ENCODE measurements around the gene NRXN3. TPM values are rescaled to one million over a fixed set of nuclear protein-coding genes. Genes with fewer than 3 reads are reported as not detected.

The NRXN3 gene
- polyA plus RNA-seq, 6 donors from 2014 or later, result not detected

- Mint-ChIP-seq H3K4me3 (no peak overlapping the region), H3K27ac (no peak overlapping the region), H3K9me3 (peaks cover 0 to 2% (median 0%) of the 10 kb centered on the region in 7 donors), H3K27me3 (peaks cover 0 to 8% (median 5%) of the 10 kb centered on the region in 3 donors), H3K4me1 (no peaks in the 10 kb centered on the region), H3K36me3 (no peaks in the 10 kb centered on the region)
- ATAC-seq (ENCODE audit: low read depth in 2 of 2) (no peak), DNase-seq (no peak)
Observed at GRCh38 chr14:78286210-78286609, 116.0 kb downstream of the NRXN3 start.

- ATAC-seq (ENCODE audit: low read depth in 2 of 2), result no peak
- DNase-seq, result no peak
- H3K4me1 Mint-ChIP-seq, result no peaks in the 10 kb centered on the region
- H3K4me3 Mint-ChIP-seq, result no peak overlapping the region
- no peaks in the 10 kb centered on the region for H3K36me3 Mint-ChIP-seq
- H3K27me3 Mint-ChIP-seq, result peaks cover 0 to 20% (median 4%) of the 10 kb centered on the region in 3 donors
- no peaks in the 10 kb centered on the region for H3K9me3 Mint-ChIP-seq
- no peak overlapping the region for H3K27ac Mint-ChIP-seq
Observed at GRCh38 chr14:78292003-78292402, 121.8 kb downstream of the NRXN3 start.

- Mint-ChIP-seq H3K27me3 (peaks cover 6 to 33% (median 19%) of the 10 kb centered on the region in 3 donors), H3K36me3 (no peaks in the 10 kb centered on the region)
- ATAC-seq (ENCODE audit: low read depth in 2 of 2), result no peak
Observed at GRCh38 chr14:78297858-78298257, 127.7 kb downstream of the NRXN3 start.

GRCh38 chr14:78298298-78298697 is 128.1 kb downstream of the NRXN3 start:
- no peak for ATAC-seq (ENCODE audit: low read depth in 2 of 2)
- DNase-seq, result no peak
- Mint-ChIP-seq H3K36me3 (no peaks in the 10 kb centered on the region), H3K27ac (no peak overlapping the region), H3K9me3 (peaks cover 0 to 4% (median 0%) of the 10 kb centered on the region in 7 donors), H3K4me3 (no peak overlapping the region), H3K4me1 (no peaks in the 10 kb centered on the region), H3K27me3 (peaks cover 8 to 31% (median 21%) of the 10 kb centered on the region in 3 donors)

More at GRCh38 chr14:78297858-78298257, 127.7 kb downstream of the NRXN3 start:
- H3K4me3 Mint-ChIP-seq, result no peak overlapping the region
- peak overlapping the region in 1 of 6 donors; percentile 34 for H3K27ac Mint-ChIP-seq
- no peak for DNase-seq
- H3K4me1 Mint-ChIP-seq, result no peaks in the 10 kb centered on the region
- H3K9me3 Mint-ChIP-seq, result peaks cover 0 to 4% (median 0%) of the 10 kb centered on the region in 7 donors

GRCh38 chr14:78302841-78303240 is 132.7 kb downstream of the NRXN3 start:
- H3K4me1 Mint-ChIP-seq, result no peaks in the 10 kb centered on the region
- H3K27ac Mint-ChIP-seq, result no peak overlapping the region
- H3K4me3 Mint-ChIP-seq, result no peak overlapping the region
- peaks cover 8 to 21% (median 21%) of the 10 kb centered on the region in 3 donors for H3K27me3 Mint-ChIP-seq
- H3K36me3 Mint-ChIP-seq, result no peaks in the 10 kb centered on the region
- no peak for DNase-seq
- peaks cover 0 to 4% (median 0%) of the 10 kb centered on the region in 7 donors for H3K9me3 Mint-ChIP-seq
- no peak for ATAC-seq (ENCODE audit: low read depth in 2 of 2)

- Mint-ChIP-seq H3K4me3 (no peak overlapping the region), H3K9me3 (peaks cover 0 to 4% (median 0%) of the 10 kb centered on the region in 7 donors), H3K4me1 (no peaks in the 10 kb centered on the region), H3K36me3 (no peaks in the 10 kb centered on the region), H3K27me3 (peaks cover 4 to 12% (median 9%) of the 10 kb centered on the region in 3 donors), H3K27ac (no peak overlapping the region)
- no peak for DNase-seq
- no peak for ATAC-seq (ENCODE audit: low read depth in 2 of 2)
Observed at GRCh38 chr14:78307671-78308070, 137.5 kb downstream of the NRXN3 start.

- Mint-ChIP-seq H3K4me3 (no peak overlapping the region), H3K27ac (no peak overlapping the region), H3K4me1 (no peaks in the 10 kb centered on the region), H3K36me3 (no peaks in the 10 kb centered on the region), H3K9me3 (peaks cover 0 to 4% (median 0%) of the 10 kb centered on the region in 7 donors), H3K27me3 (peaks cover 0 to 10% (median 5%) of the 10 kb centered on the region in 3 donors)
- no peak for DNase-seq
- ATAC-seq (ENCODE audit: low read depth in 2 of 2), result no peak
Observed at GRCh38 chr14:78308079-78308478, 137.9 kb downstream of the NRXN3 start.

- no peak for ATAC-seq (ENCODE audit: low read depth in 2 of 2)
- Mint-ChIP-seq H3K4me1 (no peaks in the 10 kb centered on the region), H3K27ac (no peak overlapping the region), H3K4me3 (no peak overlapping the region), H3K27me3 (peaks cover 0 to 10% (median 6%) of the 10 kb centered on the region in 3 donors), H3K9me3 (no peaks in the 10 kb centered on the region), H3K36me3 (no peaks in the 10 kb centered on the region)
- no peak for DNase-seq
Observed at GRCh38 chr14:78310272-78310671, 140.1 kb downstream of the NRXN3 start.

- Mint-ChIP-seq H3K27ac (no peak overlapping the region), H3K9me3 (peaks cover 0 to 4% (median 0%) of the 10 kb centered on the region in 7 donors), H3K4me3 (no peak overlapping the region), H3K4me1 (no peaks in the 10 kb centered on the region), H3K36me3 (no peaks in the 10 kb centered on the region), H3K27me3 (peaks cover 6 to 21% (median 17%) of the 10 kb centered on the region in 3 donors)
- ATAC-seq (ENCODE audit: low read depth in 2 of 2) (no peak), DNase-seq (no peak)
Observed at GRCh38 chr14:78313499-78313898, 143.3 kb downstream of the NRXN3 start.

- no peak for DNase-seq
- no peak overlapping the region for H3K4me3 Mint-ChIP-seq
Observed at GRCh38 chr14:78314484-78314883, 144.3 kb downstream of the NRXN3 start.

GRCh38 chr14:78316052-78316451 is 145.9 kb downstream of the NRXN3 start:
- H3K4me1 Mint-ChIP-seq, result no peaks in the 10 kb centered on the region

More at GRCh38 chr14:78314484-78314883, 144.3 kb downstream of the NRXN3 start:
- H3K4me1 Mint-ChIP-seq, result no peaks in the 10 kb centered on the region
- H3K36me3 Mint-ChIP-seq, result no peaks in the 10 kb centered on the region
- peaks cover 6 to 21% (median 17%) of the 10 kb centered on the region in 3 donors for H3K27me3 Mint-ChIP-seq
- peaks cover 0 to 4% (median 0%) of the 10 kb centered on the region in 7 donors for H3K9me3 Mint-ChIP-seq
- no peak for ATAC-seq (ENCODE audit: low read depth in 2 of 2)
- H3K27ac Mint-ChIP-seq, result no peak overlapping the region

GRCh38 chr14:78316786-78317185 is 146.6 kb downstream of the NRXN3 start:
- Mint-ChIP-seq H3K27me3 (peaks cover 20 to 30% (median 26%) of the 10 kb centered on the region in 3 donors), H3K4me1 (no peaks in the 10 kb centered on the region), H3K27ac (peak overlapping the region in 1 of 6 donors; percentile 12), H3K9me3 (peaks cover 0 to 4% (median 0%) of the 10 kb centered on the region in 7 donors), H3K4me3 (no peak overlapping the region), H3K36me3 (no peaks in the 10 kb centered on the region)
- no peak for ATAC-seq (ENCODE audit: low read depth in 2 of 2)
- DNase-seq, result no peak

More at GRCh38 chr14:78316052-78316451, 145.9 kb downstream of the NRXN3 start:
- DNase-seq (no peak), ATAC-seq (ENCODE audit: low read depth in 2 of 2) (no peak)
- Mint-ChIP-seq H3K9me3 (peaks cover 0 to 4% (median 0%) of the 10 kb centered on the region in 7 donors), H3K4me3 (no peak overlapping the region), H3K27ac (peak overlapping the region in 1 of 6 donors; percentile 1), H3K27me3 (peaks cover 16 to 26% (median 25%) of the 10 kb centered on the region in 3 donors), H3K36me3 (no peaks in the 10 kb centered on the region)

- peaks cover 16 to 41% (median 40%) of the 10 kb centered on the region in 3 donors for H3K27me3 Mint-ChIP-seq
- H3K4me3 Mint-ChIP-seq, result no peak overlapping the region
- DNase-seq (no peak), ATAC-seq (ENCODE audit: low read depth in 2 of 2) (no peak)
- no peaks in the 10 kb centered on the region for H3K4me1 Mint-ChIP-seq
- H3K9me3 Mint-ChIP-seq, result peaks cover 0 to 4% (median 0%) of the 10 kb centered on the region in 7 donors
- H3K27ac Mint-ChIP-seq, result no peak overlapping the region
- H3K36me3 Mint-ChIP-seq, result no peaks in the 10 kb centered on the region
Observed at GRCh38 chr14:78319406-78319805, 149.2 kb downstream of the NRXN3 start.

- H3K36me3 Mint-ChIP-seq, result no peaks in the 10 kb centered on the region
- no peak overlapping the region for H3K4me3 Mint-ChIP-seq
- ATAC-seq (ENCODE audit: low read depth in 2 of 2) (no peak), DNase-seq (no peak)
- no peak overlapping the region for H3K27ac Mint-ChIP-seq
- peaks cover 16 to 48% (median 41%) of the 10 kb centered on the region in 3 donors for H3K27me3 Mint-ChIP-seq
- peaks cover 0 to 4% (median 0%) of the 10 kb centered on the region in 7 donors for H3K9me3 Mint-ChIP-seq
- no peaks in the 10 kb centered on the region for H3K4me1 Mint-ChIP-seq
Observed at GRCh38 chr14:78319887-78320635, 149.9 kb downstream of the NRXN3 start.

Data from naive B cell (primary cell).